SU-DHL-6 (cell line): ENCODE results near the gene SLC7A8.

Experiments used
- CTCF ChIP-seq: fragments of 200-600 bp; sonication (generic); IDR thresholded peaks from one replicate; pipeline ENCODE4 v1.5.1; 2017; ENCODE audit warnings: antibody characterized with exemption, mild to moderate bottlenecking, low read length, moderate library complexity; ENCODE audit not compliant: insufficient read depth, poor library complexity, severe bottlenecking
- EZH2phosphoT487 ChIP-seq: fragments of 200-600 bp; sonication (generic), shearing (Covaris generic); conservative IDR thresholded peaks from 2 replicates; pipeline ENCODE4 v1.6.1; 2018; ENCODE audit warnings: mild to moderate bottlenecking, antibody characterized with exemption, low read length, moderate library complexity, mixed read lengths

DNA sequence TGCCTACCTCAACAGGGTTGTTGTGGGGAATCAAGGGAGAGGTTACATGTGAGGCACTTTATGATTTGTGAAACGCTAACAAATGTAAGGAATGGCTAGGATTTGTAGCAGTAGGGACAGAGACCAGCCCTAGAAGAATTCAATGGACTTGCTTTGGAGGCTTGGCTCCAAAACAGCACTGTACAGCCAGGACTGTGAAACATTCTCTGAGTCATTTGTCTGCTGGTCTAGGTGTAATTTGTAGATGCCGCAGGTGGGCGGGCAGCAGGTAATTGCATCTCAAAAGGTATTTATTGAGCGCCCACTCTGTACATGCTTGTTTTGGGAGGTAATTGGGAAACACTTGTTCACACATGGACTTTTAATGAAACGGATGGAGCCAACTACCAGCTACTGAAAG, 11.4 kb downstream of the SLC7A8 start:
- no peak for TF ChIP-seq CTCF
- TF ChIP-seq EZH2phosphoT487 = no peak
